HepG2 (cell line): ENCODE data around the gene KAZN. TPM values are rescaled to one million over a fixed set of nuclear protein-coding genes. Genes with fewer than 3 reads are reported as not detected.

Experiments used
- ATAC-seq: fragments of 200-7000 bp; cut with Tn5 transposase; 3 replicates; pipeline ENCODE4 v1.9.1; 2020; ENCODE audit warnings: mild to moderate bottlenecking, moderate library complexity
- BruUV-seq: library from RNA; stranded (reverse); fragments of 400-500 nt; replicated peaks from 2 replicates; lab custom pipeline; 2021; lab: Mats Ljungman, UMichigan
- CTCF ChIA-PET: fragments of 300-600 bp; formaldehyde crosslinking; extraction: SDS; loops from one replicate; lab custom pipeline; 2021; ENCODE audit warnings: low total read pairs, inconsistent platforms, low intra/inter-chr PET ratio; lab: Yijun Ruan, JAX
- POLR2A ChIA-PET: fragments of 350-600 bp; sonication (Branson Sonifier 250); formaldehyde crosslinking; loops from one replicate; lab custom pipeline; 2020; ENCODE audit warnings: antibody characterized with exemption, inconsistent platforms; lab: Yijun Ruan, JAX
- DNase-seq: peaks from one replicate; pipeline ENCODE4 v3.0.0-alpha.2; 2015; ENCODE audit warnings: low spot score
- FAIRE-seq: peaks from 3 replicates; lab custom pipeline; 2011; peaks lifted over from hg19 to GRCh38; lab: Jason Lieb, UNC
- H2AFZ ChIP-seq: one replicate; pipeline ENCODE4 v1.6.1; 2011; ENCODE audit warnings: low read length, inconsistent platforms
- H3K27ac ChIP-seq: fragments of 300-600 bp; 3 replicates; pipeline ENCODE4 v1.8.0; 2011; ENCODE audit warnings: mixed run types, mild to moderate bottlenecking, mixed read lengths, low read length, inconsistent platforms; ENCODE audit not compliant: insufficient read depth; ENCODE audit errors: extremely low read length
- H3K27me3 ChIP-seq, 2 experiments: fragments of 200-600 bp in 1 of 2; 2 replicates in 1 of 2; 3 replicates in 1 of 2; pipeline versions ENCODE4 v1.6.0 to v1.8.0; 2011; ENCODE audit warnings: low read length in 2 of 2, mild to moderate bottlenecking in 2 of 2, moderate library complexity in 2 of 2, inconsistent platforms in 1 of 2; ENCODE audit not compliant: insufficient read depth in 2 of 2, control insufficient read depth in 1 of 2
- H3K36me3 ChIP-seq, 2 experiments: fragments of 200-600 bp in 1 of 2; replicated peaks in 1 of 2; 2 replicates in 1 of 2; 3 replicates in 1 of 2; pipeline versions ENCODE4 v1.5.1 to v1.8.0; 2011; ENCODE audit warnings: low read length in 2 of 2, inconsistent platforms in 1 of 2; ENCODE audit not compliant: insufficient read depth in 2 of 2, control insufficient read depth in 1 of 2
- H3K4me1 ChIP-seq: 2 replicates; pipeline ENCODE4 v1.5.1; 2012; ENCODE audit warnings: low read length, inconsistent platforms; ENCODE audit not compliant: insufficient read depth
- H3K4me2 ChIP-seq: 2 replicates; pipeline ENCODE4 v1.6.0; 2011; ENCODE audit warnings: low read depth, low read length, inconsistent platforms
- H3K4me3 ChIP-seq, 3 experiments: fragments of 200-600 bp in 1 of 3; sonication (generic), shearing (Covaris generic) in 1 of 3; replicated peaks in 1 of 3; 2 replicates each; pipeline ENCODE4 v1.5.1; 2011 to 2016; ENCODE audit warnings: low read length in 3 of 3, inconsistent platforms in 2 of 3, low read depth in 2 of 3, mild to moderate bottlenecking in 2 of 3, control low read depth in 1 of 3, mixed read lengths in 1 of 3; ENCODE audit not compliant: insufficient read depth in 1 of 3
- H3K79me2 ChIP-seq: one replicate; pipeline ENCODE4 v1.6.1; 2011; ENCODE audit warnings: low read length, inconsistent platforms; ENCODE audit not compliant: insufficient read depth
- H3K9ac ChIP-seq: 2 replicates; pipeline ENCODE4 v1.6.0; 2011; ENCODE audit warnings: mild to moderate bottlenecking, low read depth, low read length, inconsistent platforms; ENCODE audit not compliant: insufficient read depth
- H3K9me3 ChIP-seq: 2 replicates; pipeline ENCODE4 v1.5.1; 2012; ENCODE audit warnings: mild to moderate bottlenecking, low read length
- H4K20me1 ChIP-seq: 2 replicates; pipeline ENCODE4 v1.6.0; 2011; ENCODE audit warnings: inconsistent platforms, mild to moderate bottlenecking, low read length, moderate library complexity; ENCODE audit not compliant: insufficient read depth
- KDM2A ChIP-seq: sonication (generic); formaldehyde crosslinking; IDR thresholded peaks from 2 replicates; pipeline ENCODE4 v1.4.0; 2020; ENCODE audit warnings: low read depth, missing genetic modification reagents, borderline replicate concordance
- LCORL ChIP-seq, 2 experiments: fragments of 450-650 bp in 1 of 2; sonication (generic) in 1 of 2; formaldehyde crosslinking in 1 of 2; IDR thresholded peaks; 2 replicates each; pipeline versions ENCODE4 v1.5.0 to v1.6.1; 2017 to 2020; ENCODE audit warnings: antibody characterized with exemption in 1 of 2, missing genetic modification reagents in 1 of 2
- NFATC3 ChIP-seq: sonication (generic); formaldehyde crosslinking; IDR thresholded peaks from 2 replicates; pipeline ENCODE4 v1.5.1; 2020; ENCODE audit warnings: mild to moderate bottlenecking, missing genetic modification reagents
- PHF21A ChIP-seq: sonication (generic); formaldehyde crosslinking; IDR thresholded peaks from 2 replicates; pipeline ENCODE4 v1.5.0; 2020; ENCODE audit warnings: mild to moderate bottlenecking, missing genetic modification reagents
- RBAK ChIP-seq: sonication (generic); formaldehyde crosslinking; IDR thresholded peaks from 2 replicates; pipeline ENCODE4 v1.5.1; 2020; ENCODE audit warnings: mild to moderate bottlenecking, missing genetic modification reagents
- SAFB2 ChIP-seq: sonication (generic); formaldehyde crosslinking; IDR thresholded peaks from 2 replicates; pipeline ENCODE4 v1.5.1; 2020; ENCODE audit warnings: missing genetic modification reagents, low read depth, mild to moderate bottlenecking, borderline replicate concordance
- SKI ChIP-seq: fragments of 450-650 bp; IDR thresholded peaks from one replicate; pipeline ENCODE4 v1.6.1; 2018; ENCODE audit warnings: mild to moderate bottlenecking; ENCODE audit not compliant: partially characterized antibody
- SRSF1 ChIP-seq: fragments of 200-400 bp; formaldehyde crosslinking; optimal IDR thresholded peaks from 2 replicates; pipeline ENCODE3; 2017; ENCODE audit warnings: mild to moderate bottlenecking, low read depth, low read length, moderate library complexity
- SRY ChIP-seq: sonication (generic); formaldehyde crosslinking; IDR thresholded peaks from 2 replicates; pipeline ENCODE4 v1.8.0; 2022; ENCODE audit warnings: mild to moderate bottlenecking, missing genetic modification reagents
- TCF7 ChIP-seq: sonication (generic); IDR thresholded peaks from 2 replicates; pipeline ENCODE4 v1.6.1; 2016; ENCODE audit warnings: antibody characterized with exemption, low read depth
- ZNF138 ChIP-seq: sonication (generic); formaldehyde crosslinking; IDR thresholded peaks from 2 replicates; pipeline ENCODE4 v1.5.0; 2020; ENCODE audit warnings: mild to moderate bottlenecking, low read depth, missing genetic modification reagents
- ZNF235 ChIP-seq: sonication (generic); formaldehyde crosslinking; IDR thresholded peaks from 2 replicates; pipeline ENCODE4 v1.8.1; 2023; ENCODE audit warnings: mild to moderate bottlenecking, missing genetic modification reagents, borderline replicate concordance
- ZNF430 ChIP-seq: sonication (generic); formaldehyde crosslinking; IDR thresholded peaks from 2 replicates; pipeline ENCODE4 v1.9.0; 2021; ENCODE audit warnings: mild to moderate bottlenecking, missing genetic modification reagents
- ZNF441 ChIP-seq: sonication (generic); formaldehyde crosslinking; IDR thresholded peaks from 2 replicates; pipeline ENCODE4 v1.7.0; 2021; ENCODE audit warnings: missing genetic modification reagents, borderline replicate concordance
- ZNF777 ChIP-seq: sonication (generic); formaldehyde crosslinking; IDR thresholded peaks from 2 replicates; pipeline ENCODE4 v1.4.0; 2020; ENCODE audit warnings: missing genetic modification reagents
- WGBS: methylation state at CpG from one replicate; pipeline ENCODE4 v1.1.6; 2017; ENCODE audit warnings: low lambda C conversion rate; 5-methylcytosine and 5-hydroxymethylcytosine counted together
- in situ Hi-C: cut with HindIII; loops from 2 replicates; pipeline ENCODE4 v1.10.0; 2017; ENCODE audit warnings: low pct_unique_long_range_greater_than_20kb; ENCODE audit not compliant: extremely low pct_ligation_motif_present
- intact Hi-C: fragments of 100-400 bp; cut with micrococcal nuclease; formaldehyde crosslinking; loops from one replicate; pipeline ENCODE4 v1.10.0; 2022; ENCODE audit not compliant: unreplicated experiment
- polyA plus RNA-seq, 8 experiments: library from polyadenylated mRNA; depleted of rRNA in 3 of 8; stranded (reverse) in 7 of 8; unstranded in 1 of 8; fragments of >200 nt; fragmentation: Illumina TruSeq in 4 of 8; extraction: Trizol in 4 of 8; gene quantifications; 2 replicates each; pipeline versions ENCODE4 v1.2.1 to v1.2.3, GENCODE V29; 2011 to 2016; ENCODE audit warnings: low read depth in 4 of 8, missing spikeins in 1 of 8, mixed read lengths in 1 of 8; ENCODE audit not compliant: insufficient read depth in 1 of 8
- total RNA-seq, 5 experiments: library from RNA; depleted of rRNA; stranded (reverse); fragments of >200 nt; fragmentation: Illumina TruSeq; extraction: Trizol; gene quantifications; 2 replicates each; pipeline ENCODE4 v1.2.3, GENCODE V29; 2016; ENCODE audit warnings: low read depth in 1 of 5
- TF ChIP-seq, protein P1 (sequence below): sonication (generic); formaldehyde crosslinking; IDR thresholded peaks from 2 replicates; pipeline ENCODE4 v1.4.0; 2020; ENCODE audit warnings: missing genetic modification reagents
- TF ChIP-seq, protein P2 (sequence below): sonication (generic); formaldehyde crosslinking; IDR thresholded peaks from 2 replicates; pipeline ENCODE4 v1.5.1; 2020; ENCODE audit warnings: missing genetic modification reagents, mild to moderate bottlenecking, borderline replicate concordance
- TF ChIP-seq, protein P3 (sequence below): IDR thresholded peaks from 2 replicates; pipeline ENCODE4 v1.6.1; 2012; ENCODE audit warnings: low read length, improper control_type of control experiment

KAZN gene
- total and polyA plus RNA-seq, 2 of the 13 experiments (the other 11 are each of a cell fraction or from before 2014, with no cell fraction given): 10.4 to 13.5 TPM

DNA sequence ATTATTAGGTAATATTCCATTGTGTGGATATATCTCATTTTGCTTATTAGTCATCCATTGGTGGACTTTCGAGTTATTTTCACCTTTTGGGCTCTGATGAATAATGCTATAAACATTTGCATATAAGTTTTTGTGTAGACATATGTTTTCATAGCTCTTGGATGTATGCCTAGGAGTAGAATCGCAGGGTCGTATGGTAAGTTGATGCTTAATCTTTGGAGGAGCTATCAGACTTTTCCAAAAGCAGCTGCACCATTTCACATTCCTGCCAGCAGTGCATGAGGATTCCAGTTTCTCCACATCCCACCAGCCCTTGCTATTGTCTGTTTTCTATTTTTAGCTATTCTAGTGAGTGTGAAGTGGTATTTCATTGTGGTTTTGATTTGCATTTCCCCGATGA, 434.8 kb downstream of the KAZN start:
- CTCF ChIA-PET: no interaction called here
- Histone ChIP-seq H3K4me1 (no peaks in the 10 kb centered on the region), H3K9me3 (no peaks in the 10 kb centered on the region), H3K27ac (no peak overlapping the region), H3K36me3 (peaks cover 9 to 27% of the 10 kb centered on the region in 2 experiments), H3K79me2 (peaks cover 3% of the 10 kb centered on the region), H4K20me1 (peaks cover 9% of the 10 kb centered on the region), H3K9ac (no peak overlapping the region), H2AFZ (no peak overlapping the region), H3K4me2 (no peak overlapping the region), H3K4me3 (no peak overlapping the region), H3K27me3 (no peaks in the 10 kb centered on the region)
- ATAC-seq (no peak), DNase-seq (no peak), FAIRE-seq (no peak)
- intact Hi-C loops (no loop called here), in situ Hi-C loops (loop anchor here (25.0 kb wide), 3 partner anchors 121 to 1071 kb away; no protein-coding TSS in a partner anchor)
- WGBS: 90% methylated on average over 4 of the region's 4 CpGs
- POLR2A ChIA-PET: no interaction called here
- BruUV-seq: no TSS peak
- TF ChIP-seq RBAK (CRISPR knock-in tag) (no peak), PHF21A (CRISPR knock-in tag) (no peak), LCORL (IDR thresholded peaks at IDR 0.05) (no peak), LCORL (CRISPR knock-in tag; IDR thresholded peaks at IDR 0.05) (no peak), ZNF138 (no peak), SAFB2 (CRISPR knock-in tag) (no peak), SRY (no peak), ZNF235 (CRISPR knock-in tag) (no peak), TCF7 (no peak), SRSF1 (no peak), ZNF441 (no peak), ZNF777 (CRISPR knock-in tag) (no peak), KDM2A (CRISPR knock-in tag) (no peak), ZNF430 (CRISPR knock-in tag) (no peak), SKI (no peak), NFATC3 (CRISPR knock-in tag) (no peak)
- TF ChIP-seq, protein P1, sequence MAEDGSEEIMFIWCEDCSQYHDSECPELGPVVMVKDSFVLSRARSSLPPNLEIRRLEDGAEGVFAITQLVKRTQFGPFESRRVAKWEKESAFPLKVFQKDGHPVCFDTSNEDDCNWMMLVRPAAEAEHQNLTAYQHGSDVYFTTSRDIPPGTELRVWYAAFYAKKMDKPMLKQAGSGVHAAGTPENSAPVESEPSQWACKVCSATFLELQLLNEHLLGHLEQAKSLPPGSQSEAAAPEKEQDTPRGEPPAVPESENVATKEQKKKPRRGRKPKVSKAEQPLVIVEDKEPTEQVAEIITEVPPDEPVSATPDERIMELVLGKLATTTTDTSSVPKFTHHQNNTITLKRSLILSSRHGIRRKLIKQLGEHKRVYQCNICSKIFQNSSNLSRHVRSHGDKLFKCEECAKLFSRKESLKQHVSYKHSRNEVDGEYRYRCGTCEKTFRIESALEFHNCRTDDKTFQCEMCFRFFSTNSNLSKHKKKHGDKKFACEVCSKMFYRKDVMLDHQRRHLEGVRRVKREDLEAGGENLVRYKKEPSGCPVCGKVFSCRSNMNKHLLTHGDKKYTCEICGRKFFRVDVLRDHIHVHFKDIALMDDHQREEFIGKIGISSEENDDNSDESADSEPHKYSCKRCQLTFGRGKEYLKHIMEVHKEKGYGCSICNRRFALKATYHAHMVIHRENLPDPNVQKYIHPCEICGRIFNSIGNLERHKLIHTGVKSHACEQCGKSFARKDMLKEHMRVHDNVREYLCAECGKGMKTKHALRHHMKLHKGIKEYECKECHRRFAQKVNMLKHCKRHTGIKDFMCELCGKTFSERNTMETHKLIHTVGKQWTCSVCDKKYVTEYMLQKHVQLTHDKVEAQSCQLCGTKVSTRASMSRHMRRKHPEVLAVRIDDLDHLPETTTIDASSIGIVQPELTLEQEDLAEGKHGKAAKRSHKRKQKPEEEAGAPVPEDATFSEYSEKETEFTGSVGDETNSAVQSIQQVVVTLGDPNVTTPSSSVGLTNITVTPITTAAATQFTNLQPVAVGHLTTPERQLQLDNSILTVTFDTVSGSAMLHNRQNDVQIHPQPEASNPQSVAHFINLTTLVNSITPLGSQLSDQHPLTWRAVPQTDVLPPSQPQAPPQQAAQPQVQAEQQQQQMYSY: no peak
- TF ChIP-seq, protein P2, sequence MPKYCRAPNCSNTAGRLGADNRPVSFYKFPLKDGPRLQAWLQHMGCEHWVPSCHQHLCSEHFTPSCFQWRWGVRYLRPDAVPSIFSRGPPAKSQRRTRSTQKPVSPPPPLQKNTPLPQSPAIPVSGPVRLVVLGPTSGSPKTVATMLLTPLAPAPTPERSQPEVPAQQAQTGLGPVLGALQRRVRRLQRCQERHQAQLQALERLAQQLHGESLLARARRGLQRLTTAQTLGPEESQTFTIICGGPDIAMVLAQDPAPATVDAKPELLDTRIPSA (CRISPR knock-in tag): no peak
- TF ChIP-seq, protein P3, sequence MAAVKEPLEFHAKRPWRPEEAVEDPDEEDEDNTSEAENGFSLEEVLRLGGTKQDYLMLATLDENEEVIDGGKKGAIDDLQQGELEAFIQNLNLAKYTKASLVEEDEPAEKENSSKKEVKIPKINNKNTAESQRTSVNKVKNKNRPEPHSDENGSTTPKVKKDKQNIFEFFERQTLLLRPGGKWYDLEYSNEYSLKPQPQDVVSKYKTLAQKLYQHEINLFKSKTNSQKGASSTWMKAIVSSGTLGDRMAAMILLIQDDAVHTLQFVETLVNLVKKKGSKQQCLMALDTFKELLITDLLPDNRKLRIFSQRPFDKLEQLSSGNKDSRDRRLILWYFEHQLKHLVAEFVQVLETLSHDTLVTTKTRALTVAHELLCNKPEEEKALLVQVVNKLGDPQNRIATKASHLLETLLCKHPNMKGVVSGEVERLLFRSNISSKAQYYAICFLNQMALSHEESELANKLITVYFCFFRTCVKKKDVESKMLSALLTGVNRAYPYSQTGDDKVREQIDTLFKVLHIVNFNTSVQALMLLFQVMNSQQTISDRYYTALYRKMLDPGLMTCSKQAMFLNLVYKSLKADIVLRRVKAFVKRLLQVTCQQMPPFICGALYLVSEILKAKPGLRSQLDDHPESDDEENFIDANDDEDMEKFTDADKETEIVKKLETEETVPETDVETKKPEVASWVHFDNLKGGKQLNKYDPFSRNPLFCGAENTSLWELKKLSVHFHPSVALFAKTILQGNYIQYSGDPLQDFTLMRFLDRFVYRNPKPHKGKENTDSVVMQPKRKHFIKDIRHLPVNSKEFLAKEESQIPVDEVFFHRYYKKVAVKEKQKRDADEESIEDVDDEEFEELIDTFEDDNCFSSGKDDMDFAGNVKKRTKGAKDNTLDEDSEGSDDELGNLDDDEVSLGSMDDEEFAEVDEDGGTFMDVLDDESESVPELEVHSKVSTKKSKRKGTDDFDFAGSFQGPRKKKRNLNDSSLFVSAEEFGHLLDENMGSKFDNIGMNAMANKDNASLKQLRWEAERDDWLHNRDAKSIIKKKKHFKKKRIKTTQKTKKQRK: no peak
